ENCODE data around the gene ENOX1.

ENOX1 gene

DNA sequence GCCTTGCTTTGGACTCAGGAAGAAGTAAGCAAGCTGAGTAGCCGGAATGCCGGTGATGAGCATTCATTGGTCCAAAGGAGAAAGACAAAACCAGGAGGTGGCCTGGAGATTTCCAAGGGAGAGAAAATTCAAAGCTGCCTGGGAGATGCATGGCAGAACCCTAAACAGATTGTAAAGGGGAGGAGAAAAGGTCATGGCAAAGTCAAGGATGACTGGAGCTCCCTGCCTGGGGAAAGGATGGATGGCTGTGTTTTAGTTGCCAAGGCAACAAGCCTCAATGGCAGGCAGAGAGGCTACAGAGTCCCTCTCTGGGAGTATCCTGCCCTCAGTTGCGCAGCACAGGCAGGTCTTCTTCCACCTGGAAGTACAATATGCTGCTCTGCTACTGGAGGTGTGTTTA, 134.0 kb downstream of the ENOX1 start:
- Histone ChIP-seq H3K36me3 (replicated peaks; ENCODE audit: low read depth, low read length) (no peaks in the 10 kb centered on the region), H2AFZ (ENCODE audit: low read depth, low read length) (no peak overlapping the region), H3K4me3 (ENCODE audit: low read length) (no peak overlapping the region), H3K27ac (ENCODE audit: low read length) (no peak overlapping the region), H3K4me2 (ENCODE audit: low read length) (no peak overlapping the region), H3K79me2 (ENCODE audit: low read length) (no peaks in the 10 kb centered on the region), H4K20me1 (ENCODE audit: insufficient read depth, low read length) (no peaks in the 10 kb centered on the region), H3K9ac (ENCODE audit: low read length) (no peak overlapping the region), H3K4me1 (ENCODE audit: low read length) (no peaks in the 10 kb centered on the region), H3K9me3 (ENCODE audit: insufficient read depth, low read length) (no peaks in the 10 kb centered on the region), H3K27me3 (ENCODE audit: low read depth, low read length) (peaks cover 12% of the 10 kb centered on the region)
- no peak for TF ChIP-seq EZH2phosphoT487 (IDR thresholded peaks at IDR 0.05; ENCODE audit: low read depth)
- no peak for TF ChIP-seq CTCF (IDR thresholded peaks at IDR 0.05; ENCODE audit: low read depth, low read length)

DNA sequence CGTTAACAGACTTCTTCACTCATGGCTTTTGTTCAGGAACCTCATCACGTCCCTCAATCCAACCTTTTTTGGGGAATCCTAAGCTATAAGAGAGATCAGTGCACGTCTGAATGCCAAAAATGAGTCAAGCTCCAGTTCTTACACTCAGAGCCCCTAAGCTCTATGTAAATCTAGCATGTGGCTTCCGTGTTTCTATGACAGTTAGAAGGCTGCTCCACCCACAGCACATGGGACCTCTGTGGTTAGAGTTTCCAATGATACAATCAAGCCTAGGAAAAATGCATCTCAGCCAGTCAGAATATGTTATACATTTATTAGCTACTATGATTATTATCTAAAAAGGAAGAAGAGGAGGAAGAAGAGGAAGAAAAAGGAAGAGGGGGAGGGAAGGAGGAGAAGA, 135.9 kb downstream of the ENOX1 start:
- no peak overlapping the region for H3K27ac ChIP-seq (ENCODE audit: low read length)
- H2AFZ ChIP-seq (ENCODE audit: low read depth, low read length) = no peak overlapping the region
- H3K9ac ChIP-seq (ENCODE audit: low read length) = no peak overlapping the region
- TF ChIP-seq CTCF (IDR thresholded peaks at IDR 0.05; ENCODE audit: low read depth, low read length) (no peak), EZH2phosphoT487 (IDR thresholded peaks at IDR 0.05; ENCODE audit: low read depth) (no peak)
- H3K36me3 ChIP-seq (replicated peaks; ENCODE audit: low read depth, low read length) = no peaks in the 10 kb centered on the region
- no peak overlapping the region for H3K4me3 ChIP-seq (ENCODE audit: low read length)
- H4K20me1 ChIP-seq (ENCODE audit: insufficient read depth, low read length) = no peaks in the 10 kb centered on the region
- no peaks in the 10 kb centered on the region for H3K79me2 ChIP-seq (ENCODE audit: low read length)
- no peaks in the 10 kb centered on the region for H3K4me1 ChIP-seq (ENCODE audit: low read length)
- no peaks in the 10 kb centered on the region for H3K9me3 ChIP-seq (ENCODE audit: insufficient read depth, low read length)
- no peak overlapping the region for H3K4me2 ChIP-seq (ENCODE audit: low read length)
- H3K27me3 ChIP-seq (ENCODE audit: low read depth, low read length) = peaks cover 12% of the 10 kb centered on the region

GRCh38 chr13:43648733-43649132, 138.0 kb downstream of the ENOX1 start:
- H3K9ac ChIP-seq (ENCODE audit: low read length) = no peak overlapping the region

GRCh38 chr13:43647471-43647870, 139.3 kb downstream of the ENOX1 start:
- Histone ChIP-seq H2AFZ (ENCODE audit: low read depth, low read length) (no peak overlapping the region), H3K27me3 (ENCODE audit: low read depth, low read length) (peaks cover 3% of the 10 kb centered on the region; the same call in 1 of the 2 replicates), H3K9me3 (ENCODE audit: insufficient read depth, low read length) (no peaks in the 10 kb centered on the region), H4K20me1 (ENCODE audit: insufficient read depth, low read length) (no peaks in the 10 kb centered on the region), H3K4me1 (ENCODE audit: low read length) (no peaks in the 10 kb centered on the region), H3K4me2 (ENCODE audit: low read length) (no peak overlapping the region), H3K9ac (ENCODE audit: low read length) (no peak overlapping the region), H3K79me2 (ENCODE audit: low read length) (no peaks in the 10 kb centered on the region), H3K4me3 (ENCODE audit: low read length) (no peak overlapping the region), H3K36me3 (replicated peaks; ENCODE audit: low read depth, low read length) (no peaks in the 10 kb centered on the region), H3K27ac (ENCODE audit: low read length) (no peak overlapping the region)
- TF ChIP-seq CTCF (IDR thresholded peaks at IDR 0.05; ENCODE audit: low read depth, low read length) (no peak), EZH2phosphoT487 (IDR thresholded peaks at IDR 0.05; ENCODE audit: low read depth) (no peak)

More at GRCh38 chr13:43648733-43649132, 138.0 kb downstream of the ENOX1 start:
- TF ChIP-seq CTCF (IDR thresholded peaks at IDR 0.05; ENCODE audit: low read depth, low read length) (no peak), EZH2phosphoT487 (IDR thresholded peaks at IDR 0.05; ENCODE audit: low read depth) (no peak)
- H3K27me3 ChIP-seq (ENCODE audit: low read depth, low read length) = 0 out of 2 replicates have a peak, but pooled peaks cover 3% of the 10 kb centered on the region
- H2AFZ ChIP-seq (ENCODE audit: low read depth, low read length) = no peak overlapping the region
- no peak overlapping the region for H3K4me2 ChIP-seq (ENCODE audit: low read length)
- no peaks in the 10 kb centered on the region for H3K9me3 ChIP-seq (ENCODE audit: insufficient read depth, low read length)
- no peak overlapping the region for H3K27ac ChIP-seq (ENCODE audit: low read length)
- H3K4me3 ChIP-seq (ENCODE audit: low read length) = no peak overlapping the region
- H3K79me2 ChIP-seq (ENCODE audit: low read length) = no peaks in the 10 kb centered on the region
- no peaks in the 10 kb centered on the region for H3K36me3 ChIP-seq (replicated peaks; ENCODE audit: low read depth, low read length)
- no peaks in the 10 kb centered on the region for H4K20me1 ChIP-seq (ENCODE audit: insufficient read depth, low read length)
- no peaks in the 10 kb centered on the region for H3K4me1 ChIP-seq (ENCODE audit: low read length)
